HCT116 (cell line): ENCODE measurements around the gene TNNC2. TPM values are rescaled to one million over a fixed set of nuclear protein-coding genes. Genes with fewer than 3 reads are reported as not detected.

Experiments
- ATAC-seq: fragments of 200-7000 bp; cut with Tn5 transposase; 2 replicates; pipeline ENCODE4 v1.9.1; 2020; ENCODE audit warnings: mild to moderate bottlenecking, moderate library complexity
- BruUV-seq: library from RNA; stranded (reverse); fragments of 400-500 nt; replicated peaks from 2 replicates; lab custom pipeline; 2021; lab: Mats Ljungman, UMichigan
- CTCF ChIA-PET: fragments of 300-600 bp; sonication (Branson Sonifier 250); formaldehyde crosslinking; loops from one replicate; lab custom pipeline; 2021; ENCODE audit warnings: antibody characterized with exemption; lab: Charles Lee
- POLR2A ChIA-PET: fragments of 300-600, 350-600 bp; sonication (Branson Sonifier 250); formaldehyde crosslinking; loops from one replicate; lab custom pipeline; 2021; ENCODE audit warnings: antibody characterized with exemption; lab: Charles Lee
- RAD21 ChIA-PET, 2 experiments: fragments of 300-600 bp; sonication (Branson Sonifier 250); formaldehyde crosslinking; loops; one replicate each; lab custom pipeline; 2023; ENCODE audit warnings: low total read pairs in 2 of 2; ENCODE audit not compliant: uncharacterized antibody in 2 of 2, unreplicated experiment in 2 of 2, low non-redundant PET in 1 of 2; lab: Charles Lee
- DNase-seq: peaks from one replicate; pipeline ENCODE4 v3.0.0-alpha.2; 2010; ENCODE audit warnings: low read depth, low spot score
- H2AFZ ChIP-seq: fragments of 200-600 bp; shearing (Covaris generic), sonication (generic); 2 replicates; pipeline ENCODE4 v1.6.1; 2017; ENCODE audit warnings: low read depth, mixed run types, mixed read lengths, antibody characterized with exemption, low read length; ENCODE audit not compliant: poor library complexity, severe bottlenecking
- H3K27ac ChIP-seq: 2 replicates; pipeline ENCODE4 v1.5.1; 2012; ENCODE audit warnings: low read depth, low read length
- H3K27me3 ChIP-seq: fragments of 200-600 bp; sonication (generic); 2 replicates; pipeline ENCODE4 v1.6.1; 2016; ENCODE audit warnings: mixed run types, low read length, mixed read lengths; ENCODE audit not compliant: insufficient read depth
- H3K36me3 ChIP-seq, 2 experiments: fragments of 200-500 bp in 1 of 2; fragments of 200-600 bp in 1 of 2; sonication (Bioruptor generic) in 1 of 2; sonication (generic) in 1 of 2; 2 replicates each; pipeline versions ENCODE4 v1.5.1 to v1.6.1; 2014 to 2016; ENCODE audit warnings: low read length in 2 of 2, inconsistent platforms in 1 of 2, mixed read lengths in 1 of 2, mixed run types in 1 of 2; ENCODE audit not compliant: insufficient read depth in 2 of 2, control insufficient read depth in 1 of 2
- H3K4me1 ChIP-seq, 2 experiments: fragments of 200-600 bp in 1 of 2; sonication (generic) in 1 of 2; 2 replicates each; pipeline versions ENCODE4 v1.5.1 to v1.6.1; 2012 to 2017; ENCODE audit warnings: low read length in 2 of 2, inconsistent platforms in 1 of 2, mild to moderate bottlenecking in 1 of 2, mixed read lengths in 1 of 2, mixed run types in 1 of 2, moderate library complexity in 1 of 2; ENCODE audit not compliant: insufficient read depth in 2 of 2, control insufficient read depth in 1 of 2
- H3K4me2 ChIP-seq: fragments of 200-600 bp; sonication (generic); 2 replicates; pipeline ENCODE4 v1.6.1; 2017; ENCODE audit warnings: mixed run types, low read length, mixed read lengths
- H3K4me3 ChIP-seq, 2 experiments: fragments of 200-600 bp in 1 of 2; sonication (generic) in 1 of 2; replicated peaks in 1 of 2; 2 replicates each; pipeline ENCODE4 v1.5.1; 2011 to 2016; ENCODE audit warnings: low read length in 2 of 2, control low read depth in 1 of 2, low read depth in 1 of 2, mild to moderate bottlenecking in 1 of 2, mixed read lengths in 1 of 2, mixed run types in 1 of 2
- H3K79me2 ChIP-seq: fragments of 200-600 bp; sonication (generic); 2 replicates; pipeline ENCODE4 v1.6.1; 2017; ENCODE audit warnings: mild to moderate bottlenecking, mixed run types, low read length, moderate library complexity, mixed read lengths; ENCODE audit not compliant: insufficient read depth
- H3K9ac ChIP-seq: fragments of 200-600 bp; sonication (generic); 2 replicates; pipeline ENCODE4 v1.6.1; 2016; ENCODE audit warnings: low read length, mixed read lengths
- H3K9me2 ChIP-seq: fragments of 200-600 bp; sonication (generic), shearing (Covaris generic); 2 replicates; pipeline ENCODE4 v1.6.1; 2017; ENCODE audit warnings: mixed run types, mild to moderate bottlenecking, moderate library complexity; ENCODE audit not compliant: insufficient read depth
- H3K9me3 ChIP-seq, 2 experiments: fragments of 200-500 bp in 1 of 2; fragments of 200-600 bp in 1 of 2; sonication (Bioruptor generic) in 1 of 2; sonication (generic) in 1 of 2; 2 replicates each; pipeline ENCODE4 v1.6.1; 2014 to 2017; ENCODE audit warnings: low read length in 2 of 2, mixed read lengths in 2 of 2, inconsistent platforms in 1 of 2, low read depth in 1 of 2, mild to moderate bottlenecking in 1 of 2, mixed run types in 1 of 2, moderate library complexity in 1 of 2; ENCODE audit not compliant: control insufficient read depth in 1 of 2, insufficient read depth in 1 of 2
- H4K20me1 ChIP-seq: fragments of 200-600 bp; sonication (generic), shearing (Covaris generic); 2 replicates; pipeline ENCODE4 v1.6.1; 2017; ENCODE audit warnings: mixed run types, mild to moderate bottlenecking, moderate library complexity; ENCODE audit not compliant: insufficient read depth
- EZH2 ChIP-seq: fragments of 200-600 bp; sonication (generic); IDR thresholded peaks from 2 replicates; pipeline ENCODE4 v1.6.1; 2017; ENCODE audit warnings: antibody characterized with exemption, mixed run types
- EZH2phosphoT487 ChIP-seq: fragments of 200-600 bp; IDR thresholded peaks from 2 replicates; pipeline ENCODE4 v1.6.1; 2018; ENCODE audit warnings: antibody characterized with exemption, borderline replicate concordance
- POLR2A ChIP-seq: IDR thresholded peaks from 2 replicates; pipeline ENCODE4 v1.7.0; 2011; ENCODE audit warnings: borderline replicate concordance; ENCODE audit not compliant: insufficient read depth, insufficient read length; ENCODE audit errors: extremely low read depth
- POLR2AphosphoS5 ChIP-seq: IDR thresholded peaks from 2 replicates; pipeline ENCODE4 v1.6.1; 2011; ENCODE audit warnings: mild to moderate bottlenecking, low read depth, low read length, moderate library complexity
- SIN3A ChIP-seq: IDR thresholded peaks from 2 replicates; pipeline ENCODE4 v1.6.1; 2012; ENCODE audit warnings: low read depth
- YY1 ChIP-seq: IDR thresholded peaks from 2 replicates; pipeline ENCODE4 v1.6.1; 2011; ENCODE audit warnings: low read length, low read depth, moderate library complexity, mild to moderate bottlenecking; ENCODE audit not compliant: insufficient replicate concordance; ENCODE audit errors: extremely low read depth
- ZFX ChIP-seq: fragments of 450-650 bp; IDR thresholded peaks from 2 replicates; pipeline ENCODE4 v1.6.1; 2017
- intact Hi-C: fragments of 100-400 bp; cut with micrococcal nuclease; formaldehyde crosslinking; loops from 2 replicates; pipeline ENCODE4 v1.10.0; 2022
- total RNA-seq: library from RNA; stranded (reverse); gene quantifications from one replicate; pipeline ENCODE4 v1.2.1, GENCODE V29; 2021; ENCODE audit not compliant: unreplicated experiment
- TF ChIP-seq, protein P1 (sequence below), 3 experiments: fragments of 200-600 bp in 1 of 3; sonication (generic) in 1 of 3; IDR thresholded peaks in 2 of 3; conservative IDR thresholded peaks in 1 of 3; 2 replicates each; pipeline ENCODE4 v1.5.1; 2012 to 2017; ENCODE audit warnings: low read depth in 2 of 3, low read length in 2 of 3, antibody characterized with exemption in 1 of 3, borderline replicate concordance in 1 of 3, control low read depth in 1 of 3, mild to moderate bottlenecking in 1 of 3, mixed read lengths in 1 of 3, mixed run types in 1 of 3, moderate library complexity in 1 of 3; ENCODE audit not compliant: insufficient read depth in 1 of 3
- TF ChIP-seq, protein P2 (sequence below): IDR thresholded peaks from 2 replicates; pipeline ENCODE4 v1.6.1; 2012

Gene TNNC2
- total RNA-seq, 1 experiment from 2014 or later, result not detected

DNA sequence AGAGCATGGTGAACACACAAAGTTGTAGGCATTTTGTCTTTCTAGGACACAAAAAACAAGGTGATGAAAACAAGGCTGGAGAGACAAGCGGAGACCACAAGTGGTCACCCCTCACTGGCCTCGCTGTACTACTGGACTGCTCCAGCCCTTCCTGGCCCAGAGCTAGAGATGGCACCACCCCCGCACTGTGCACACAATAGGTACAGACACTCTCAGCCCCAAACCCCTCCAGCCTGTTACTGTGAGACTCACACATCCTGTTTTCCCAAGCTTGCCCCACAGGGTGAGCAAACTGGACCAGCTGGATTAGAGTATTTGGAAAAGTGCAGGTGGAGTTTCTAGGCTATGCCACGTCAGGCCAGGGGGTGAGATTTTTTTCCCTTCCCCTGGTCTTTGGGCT, 45.5 kb upstream of the TNNC2 start:
- RAD21 ChIA-PET, result no interaction called here
- no TSS peak for BruUV-seq
- POLR2A ChIA-PET, result interaction anchor here (1.3 kb wide), 1 partner anchor 8 kb away, joined by 3 read pairs; the partner anchor contains the start of gene ZSWIM1
- Histone ChIP-seq H3K4me3 (no peak overlapping the region), H3K4me2 (no peak overlapping the region), H3K9ac (no peak overlapping the region), H2AFZ (no peak overlapping the region), H3K36me3 (no peaks in the 10 kb centered on the region), H3K4me1 (peaks cover 0 to 6% of the 10 kb centered on the region in 2 experiments; a peak in 1 of 4 replicates), H3K27ac (no peak overlapping the region), H3K9me2 (no peaks in the 10 kb centered on the region), H3K27me3 (no peaks in the 10 kb centered on the region), H3K9me3 (no peaks in the 10 kb centered on the region), H3K79me2 (no peaks in the 10 kb centered on the region), H4K20me1 (no peaks in the 10 kb centered on the region)
- DNase-seq, result no peak
- no peak for ATAC-seq
- intact Hi-C loops, result no loop called here
- TF ChIP-seq, protein P1, sequence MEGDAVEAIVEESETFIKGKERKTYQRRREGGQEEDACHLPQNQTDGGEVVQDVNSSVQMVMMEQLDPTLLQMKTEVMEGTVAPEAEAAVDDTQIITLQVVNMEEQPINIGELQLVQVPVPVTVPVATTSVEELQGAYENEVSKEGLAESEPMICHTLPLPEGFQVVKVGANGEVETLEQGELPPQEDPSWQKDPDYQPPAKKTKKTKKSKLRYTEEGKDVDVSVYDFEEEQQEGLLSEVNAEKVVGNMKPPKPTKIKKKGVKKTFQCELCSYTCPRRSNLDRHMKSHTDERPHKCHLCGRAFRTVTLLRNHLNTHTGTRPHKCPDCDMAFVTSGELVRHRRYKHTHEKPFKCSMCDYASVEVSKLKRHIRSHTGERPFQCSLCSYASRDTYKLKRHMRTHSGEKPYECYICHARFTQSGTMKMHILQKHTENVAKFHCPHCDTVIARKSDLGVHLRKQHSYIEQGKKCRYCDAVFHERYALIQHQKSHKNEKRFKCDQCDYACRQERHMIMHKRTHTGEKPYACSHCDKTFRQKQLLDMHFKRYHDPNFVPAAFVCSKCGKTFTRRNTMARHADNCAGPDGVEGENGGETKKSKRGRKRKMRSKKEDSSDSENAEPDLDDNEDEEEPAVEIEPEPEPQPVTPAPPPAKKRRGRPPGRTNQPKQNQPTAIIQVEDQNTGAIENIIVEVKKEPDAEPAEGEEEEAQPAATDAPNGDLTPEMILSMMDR (IDR thresholded peaks at IDR 0.05 in 2 of 3, conservative IDR thresholded peaks at IDR 0.05 in 1 of 3; ENCODE audit: borderline replicate concordance in 1 of 3, insufficient read depth in 1 of 3, low read depth in 2 of 3, low read length in 2 of 3), result no peak
- no peak for TF ChIP-seq POLR2AphosphoS5
- TF ChIP-seq, protein P2, sequence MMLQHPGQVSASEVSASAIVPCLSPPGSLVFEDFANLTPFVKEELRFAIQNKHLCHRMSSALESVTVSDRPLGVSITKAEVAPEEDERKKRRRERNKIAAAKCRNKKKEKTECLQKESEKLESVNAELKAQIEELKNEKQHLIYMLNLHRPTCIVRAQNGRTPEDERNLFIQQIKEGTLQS, result no peak
- no peak for TF ChIP-seq SIN3A
- TF ChIP-seq YY1, result no peak
- TF ChIP-seq EZH2, result no peak
- no peak for TF ChIP-seq EZH2phosphoT487
- no peak for TF ChIP-seq ZFX
- TF ChIP-seq POLR2A, result no peak
- CTCF ChIA-PET, result no interaction called here
